CD14-positive monocyte (primary cell): ENCODE data around the gene ALAS1. TPM values are rescaled to one million over a fixed set of nuclear protein-coding genes. Genes with fewer than 3 reads are reported as not detected.

Source experiments
- DNase-seq, 3 donors: peaks; one replicate each; pipeline ENCODE4 v3.0.0-alpha.2; 2011 to 2022
- H2AFZ ChIP-seq: 2 replicates; pipeline ENCODE4 v1.6.0; 2012; ENCODE audit warnings: mild to moderate bottlenecking, low read depth, low read length, inconsistent platforms; ENCODE audit not compliant: insufficient read depth, poor library complexity, severe bottlenecking
- H3K27ac ChIP-seq, 2 donors: 1 replicate in 1 of 2; 2 replicates in 1 of 2; pipeline ENCODE4 v1.5.1; 2012 to 2013; ENCODE audit warnings: low read length in 2 of 2, control low read depth in 1 of 2, inconsistent platforms in 1 of 2, low read depth in 1 of 2, mild to moderate bottlenecking in 1 of 2
- H3K27me3 ChIP-seq, 2 donors: one replicate each; pipeline versions ENCODE4 v1.6.0 to v1.6.1; 2011 to 2013; ENCODE audit warnings: low read length in 2 of 2; ENCODE audit not compliant: control insufficient read depth in 2 of 2, insufficient read depth in 2 of 2
- H3K36me3 ChIP-seq, 2 donors: replicated peaks in 1 of 2; 1 replicate in 1 of 2; 2 replicates in 1 of 2; pipeline versions ENCODE4 v1.5.1 to v1.6.1; 2012 to 2013; ENCODE audit warnings: low read length in 2 of 2, control low read depth in 1 of 2, inconsistent platforms in 1 of 2, mild to moderate bottlenecking in 1 of 2; ENCODE audit not compliant: insufficient read depth in 2 of 2, control insufficient read depth in 1 of 2
- H3K4me1 ChIP-seq, 2 donors: 1 replicate in 1 of 2; 2 replicates in 1 of 2; pipeline versions ENCODE4 v1.5.1 to v1.6.1; 2012 to 2013; ENCODE audit warnings: low read length in 2 of 2, control low read depth in 1 of 2, inconsistent platforms in 1 of 2, mild to moderate bottlenecking in 1 of 2, moderate library complexity in 1 of 2; ENCODE audit not compliant: insufficient read depth in 2 of 2, control insufficient read depth in 1 of 2
- H3K4me2 ChIP-seq: replicated peaks from 2 replicates; pipeline ENCODE3; 2012; ENCODE audit warnings: low read length, moderate library complexity, mild to moderate bottlenecking; ENCODE audit not compliant: poor library complexity, severe bottlenecking; ENCODE audit errors: extremely low read depth
- H3K4me3 ChIP-seq, 3 experiments: fragments of 200-600 bp in 1 of 3; sonication (generic) in 1 of 3; replicated peaks in 1 of 3; 1 replicate in 2 of 3; 2 replicates in 1 of 3; pipeline ENCODE4 v1.5.1; 2011 to 2013; ENCODE audit warnings: low read length in 3 of 3, mild to moderate bottlenecking in 3 of 3, control low read depth in 2 of 3, low read depth in 2 of 3, inconsistent platforms in 1 of 3, moderate library complexity in 1 of 3
- H3K79me2 ChIP-seq: 2 replicates; pipeline ENCODE4 v1.6.0; 2012; ENCODE audit warnings: mild to moderate bottlenecking, control low read depth, inconsistent platforms, low read length, moderate library complexity; ENCODE audit not compliant: insufficient read depth
- H3K9ac ChIP-seq: 2 replicates; pipeline ENCODE4 v1.6.0; 2017; ENCODE audit warnings: low read length, mild to moderate bottlenecking; ENCODE audit not compliant: insufficient read depth, poor library complexity, severe bottlenecking
- H3K9me3 ChIP-seq, 2 donors: replicated peaks in 1 of 2; 1 replicate in 1 of 2; 2 replicates in 1 of 2; pipeline versions ENCODE4 v1.5.1 to v1.6.1; 2012 to 2013; ENCODE audit warnings: low read length in 2 of 2, control low read depth in 1 of 2; ENCODE audit not compliant: control insufficient read depth in 1 of 2, insufficient read depth in 1 of 2
- H4K20me1 ChIP-seq: 2 replicates; pipeline ENCODE4 v1.6.0; 2012; ENCODE audit warnings: mild to moderate bottlenecking, low read length, control low read depth, moderate library complexity; ENCODE audit not compliant: insufficient read depth
- H3K27ac Mint-ChIP-seq, 7 donors: one replicate each; pipeline ENCODE4 v1.8.0; 2020; ENCODE audit warnings: mild to moderate bottlenecking in 7 of 7, mixed read lengths in 7 of 7, moderate library complexity in 6 of 7, inconsistent platforms in 2 of 7
- H3K27me3 Mint-ChIP-seq, 3 donors: one replicate each; pipeline ENCODE4 v1.8.0; 2021 to 2022; ENCODE audit warnings: low read depth in 3 of 3, mild to moderate bottlenecking in 3 of 3, mixed read lengths in 3 of 3, moderate library complexity in 3 of 3, inconsistent platforms in 1 of 3
- H3K36me3 Mint-ChIP-seq, 2 donors: one replicate each; pipeline ENCODE4 v1.8.0; 2020; ENCODE audit warnings: mixed read lengths in 2 of 2, inconsistent platforms in 1 of 2, mild to moderate bottlenecking in 1 of 2
- H3K4me1 Mint-ChIP-seq: one replicate; pipeline ENCODE4 v1.8.0; 2020; ENCODE audit warnings: mild to moderate bottlenecking, mixed read lengths
- H3K4me3 Mint-ChIP-seq, 2 donors: one replicate each; pipeline ENCODE4 v1.8.0; 2020; ENCODE audit warnings: mild to moderate bottlenecking in 2 of 2, mixed read lengths in 2 of 2, moderate library complexity in 1 of 2
- H3K9me3 Mint-ChIP-seq, 7 donors: one replicate each; pipeline ENCODE4 v1.8.0; 2020 to 2022; ENCODE audit warnings: mixed read lengths in 7 of 7, mild to moderate bottlenecking in 6 of 7, moderate library complexity in 6 of 7, inconsistent platforms in 2 of 7
- CTCF ChIP-seq: fragments of 200-600 bp; IDR thresholded peaks from one replicate; pipeline ENCODE4 v1.8.0; 2022; ENCODE audit warnings: antibody characterized with exemption, mild to moderate bottlenecking
- WGBS: methylation state at CpG from one replicate; pipeline ENCODE4 v1.1.5; 2013; ENCODE audit warnings: missing lambda C conversion rate; ENCODE audit not compliant: insufficient coverage; 5-methylcytosine and 5-hydroxymethylcytosine counted together
- intact Hi-C, 2 donors: fragments of 100-400 bp; cut with micrococcal nuclease; formaldehyde crosslinking; loops; one replicate each; pipeline versions ENCODE4 v1.15.0 to v1.15.1; 2023
- polyA plus RNA-seq, 3 donors: library from polyadenylated mRNA; depleted of rRNA in 1 of 3; unstranded in 2 of 3; stranded (reverse) in 1 of 3; fragments of 300-500 nt in 2 of 3; fragments of >200 nt in 1 of 3; fragmentation: Illumina TruSeq in 2 of 3; gene quantifications; 1 replicate in 2 of 3; 2 replicates in 1 of 3; pipeline ENCODE4 v1.2.3, GENCODE V29; 2012 to 2021

Gene ALAS1
- polyA plus RNA-seq, 3 donors, result 20.9 to 84.7 (median 38.7) TPM

- no peaks in the 10 kb centered on the region for H3K9me3 Mint-ChIP-seq
Observed at GRCh38 chr3:52230461-52230860, 32.5 kb downstream of the ALAS1 start.

GRCh38 chr3:52230889-52231499 is 33.0 kb downstream of the ALAS1 start:
- H3K4me3 Mint-ChIP-seq, result no peak overlapping the region
- Histone ChIP-seq H3K79me2 (peaks cover 50% of the 10 kb centered on the region), H3K4me3 (no peak overlapping the region), H3K9ac (no peak overlapping the region), H3K36me3 (peaks cover 76 to 90% of the 10 kb centered on the region in 2 donors), H2AFZ (no peak overlapping the region), H3K27me3 (no peaks in the 10 kb centered on the region), H3K4me1 (peaks cover 16 to 47% of the 10 kb centered on the region in 2 donors), H3K4me2 (no peak overlapping the region), H3K27ac (peak overlapping the region in 1 of 2 donors; percentile 36), H3K9me3 (no peaks in the 10 kb centered on the region), H4K20me1 (peaks cover 98% of the 10 kb centered on the region)
- peak overlapping the region in 4 of 7 donors; percentile 33 to 91 (median 50) for H3K27ac Mint-ChIP-seq
- peaks cover 34% of the 10 kb centered on the region for H3K4me1 Mint-ChIP-seq
- peaks cover 0 to 1% (median 0%) of the 10 kb centered on the region in 3 donors for H3K27me3 Mint-ChIP-seq
- TF ChIP-seq CTCF, result no peak
- DNase-seq, result no peak
- no peaks in the 10 kb centered on the region for H3K9me3 Mint-ChIP-seq
- H3K36me3 Mint-ChIP-seq, result peaks cover 73 to 87% of the 10 kb centered on the region in 2 donors
- intact Hi-C loops, result loop anchor here (2.0 kb wide), 2 partner anchors 108 to 110 kb away; no protein-coding TSS in a partner anchor
- WGBS, result 93% methylated on average over 16 of the region's 16 CpGs

More at GRCh38 chr3:52230461-52230860, 32.5 kb downstream of the ALAS1 start:
- H3K36me3 Mint-ChIP-seq, result peaks cover 68 to 82% of the 10 kb centered on the region in 2 donors
- H3K27ac Mint-ChIP-seq, result peak overlapping the region in 5 of 7 donors; percentile 8 to 46 (median 41)
- no peak overlapping the region for H3K27ac ChIP-seq
- peaks cover 0 to 1% (median 0%) of the 10 kb centered on the region in 3 donors for H3K27me3 Mint-ChIP-seq
- peaks cover 34% of the 10 kb centered on the region for H3K4me1 Mint-ChIP-seq
- H2AFZ ChIP-seq, result no peak overlapping the region
- WGBS, result 98% methylated on average over 6 of the region's 6 CpGs
- no peaks in the 10 kb centered on the region for H3K27me3 ChIP-seq
- peaks cover 73 to 85% of the 10 kb centered on the region in 2 donors for H3K36me3 ChIP-seq
- intact Hi-C loops, result loop anchor here (2.0 kb wide), 2 partner anchors 108 to 110 kb away; no protein-coding TSS in a partner anchor
- DNase-seq, result no peak
- TF ChIP-seq CTCF, result no peak
- no peak overlapping the region for H3K4me3 ChIP-seq
- peaks cover 44% of the 10 kb centered on the region for H3K79me2 ChIP-seq
- H3K4me2 ChIP-seq, result no peak overlapping the region
- H4K20me1 ChIP-seq, result peaks cover 97% of the 10 kb centered on the region
- H3K9me3 ChIP-seq, result no peaks in the 10 kb centered on the region
- H3K4me3 Mint-ChIP-seq, result no peak overlapping the region
- peaks cover 16 to 47% of the 10 kb centered on the region in 2 donors for H3K4me1 ChIP-seq
- H3K9ac ChIP-seq, result no peak overlapping the region
